GM19463 (cell line): ENCODE data around the gene OR4E1.
"Not testable (repeated sequence)": the region's sequence is repeated elsewhere in the genome, so short reads cannot be mapped to it uniquely, and the experiment has no call there.

Experiments used
- ATAC-seq: cut with Tn5 transposase; IDR thresholded peaks from one replicate; pipeline ENCODE4 v1.9.1; 2021; ENCODE audit warnings: mild to moderate bottlenecking, moderate library complexity; ENCODE audit not compliant: unreplicated experiment

Gene OR4E1

DNA sequence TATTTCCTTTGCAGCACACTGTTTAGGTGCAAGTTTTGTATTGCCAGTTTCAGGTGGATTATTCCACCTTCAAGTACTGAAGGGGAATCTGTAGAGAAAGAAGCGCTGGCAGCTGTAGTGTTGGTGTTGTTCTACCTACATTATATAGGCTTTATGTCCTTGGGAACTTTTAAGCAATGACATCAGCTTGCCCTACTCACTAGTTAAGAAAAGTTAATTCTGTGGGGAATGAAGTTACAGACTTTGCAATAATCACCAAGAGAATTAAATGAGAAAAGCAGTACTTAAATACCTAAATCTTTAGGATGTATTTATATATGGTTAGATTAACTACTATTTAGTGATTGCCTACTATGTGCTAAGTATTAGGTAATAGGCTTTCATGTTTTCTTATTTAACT, at the start of gene OR4E1:
OR4E1 (minus strand) TSS at position 101 of the 400 bp plus-strand sequence. CDS start 2,883 bp downstream, outside the sequence.
- no peak for ATAC-seq

DNA sequence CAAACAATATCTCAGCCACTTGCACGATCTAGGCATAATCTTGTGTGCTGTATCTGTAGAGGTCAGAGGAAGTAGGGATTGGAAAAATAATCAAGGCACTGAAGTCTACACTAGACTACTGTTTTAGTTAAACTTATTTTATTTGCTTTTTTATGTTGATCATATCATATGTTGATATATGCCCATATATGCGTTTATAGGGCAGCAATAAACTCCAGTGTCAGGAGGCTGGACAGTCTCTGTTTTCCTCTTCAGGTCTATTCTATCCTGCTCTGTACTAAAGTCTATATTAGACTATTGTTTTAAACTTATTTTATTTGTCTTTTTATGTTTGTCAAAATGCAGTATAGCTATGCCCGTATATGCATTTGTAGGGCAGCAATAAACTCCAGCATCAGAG, 47.9 kb upstream of the OR4E1 start:
- ATAC-seq: no peak

GRCh38 chr14:21719841-21720240, 46.2 kb upstream of the OR4E1 start:
- ATAC-seq: no peak

DNA sequence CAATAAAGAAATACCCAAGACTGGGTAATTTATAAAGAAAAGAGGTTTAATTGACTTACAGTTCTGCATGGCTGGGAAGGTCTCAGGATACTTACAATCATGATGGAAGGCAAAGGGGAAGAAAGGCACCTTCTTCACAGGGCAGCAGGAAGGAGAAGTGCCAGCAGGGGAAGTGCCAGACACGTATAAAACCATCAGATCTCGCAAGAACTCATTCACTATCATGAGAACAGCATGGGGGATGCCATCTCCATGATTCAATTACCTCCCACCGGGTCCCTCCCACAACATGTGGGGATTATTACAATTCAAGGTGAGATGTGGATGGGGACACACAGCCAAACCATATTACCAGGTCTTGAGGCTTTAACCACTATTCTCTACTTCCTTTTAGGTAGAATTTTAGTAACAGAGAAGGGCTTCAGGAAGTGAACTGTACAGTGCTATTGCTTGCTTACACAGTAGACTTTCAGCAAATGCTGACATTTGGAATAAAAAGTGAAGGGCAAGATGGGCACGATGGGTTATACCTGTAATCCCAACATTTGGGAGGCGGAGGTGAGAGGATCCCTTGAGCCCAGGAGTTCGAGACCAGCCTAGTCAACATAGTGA, 40.8 kb upstream of the OR4E1 start:
- no peak for ATAC-seq

DNA sequence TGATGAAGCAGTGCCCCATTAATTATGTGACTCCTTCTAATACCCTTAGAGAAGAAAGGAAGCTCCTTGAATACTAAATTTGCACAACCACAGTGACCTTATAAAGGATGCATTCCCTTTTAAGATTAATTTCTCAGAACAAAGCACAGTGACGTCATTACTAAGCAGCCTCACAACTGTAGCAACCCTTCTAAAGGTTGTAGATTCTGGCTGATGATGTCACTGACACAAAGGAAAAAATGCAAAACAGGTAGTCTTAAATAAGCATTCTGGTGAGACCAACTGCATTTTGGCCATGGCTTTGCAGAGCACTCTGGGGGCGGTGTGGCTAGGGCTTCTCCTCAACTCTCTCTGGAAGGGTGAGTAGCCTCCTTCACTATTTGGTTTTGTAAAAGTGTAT, 38.4 kb upstream of the OR4E1 start:
- no peak for ATAC-seq

- ATAC-seq: peak; percentile 63
Measured at GRCh38 chr14:21711360-21711961, 37.8 kb upstream of the OR4E1 start.

GRCh38 chr14:21704338-21704737, 30.7 kb upstream of the OR4E1 start:
- ATAC-seq: no peak

DNA sequence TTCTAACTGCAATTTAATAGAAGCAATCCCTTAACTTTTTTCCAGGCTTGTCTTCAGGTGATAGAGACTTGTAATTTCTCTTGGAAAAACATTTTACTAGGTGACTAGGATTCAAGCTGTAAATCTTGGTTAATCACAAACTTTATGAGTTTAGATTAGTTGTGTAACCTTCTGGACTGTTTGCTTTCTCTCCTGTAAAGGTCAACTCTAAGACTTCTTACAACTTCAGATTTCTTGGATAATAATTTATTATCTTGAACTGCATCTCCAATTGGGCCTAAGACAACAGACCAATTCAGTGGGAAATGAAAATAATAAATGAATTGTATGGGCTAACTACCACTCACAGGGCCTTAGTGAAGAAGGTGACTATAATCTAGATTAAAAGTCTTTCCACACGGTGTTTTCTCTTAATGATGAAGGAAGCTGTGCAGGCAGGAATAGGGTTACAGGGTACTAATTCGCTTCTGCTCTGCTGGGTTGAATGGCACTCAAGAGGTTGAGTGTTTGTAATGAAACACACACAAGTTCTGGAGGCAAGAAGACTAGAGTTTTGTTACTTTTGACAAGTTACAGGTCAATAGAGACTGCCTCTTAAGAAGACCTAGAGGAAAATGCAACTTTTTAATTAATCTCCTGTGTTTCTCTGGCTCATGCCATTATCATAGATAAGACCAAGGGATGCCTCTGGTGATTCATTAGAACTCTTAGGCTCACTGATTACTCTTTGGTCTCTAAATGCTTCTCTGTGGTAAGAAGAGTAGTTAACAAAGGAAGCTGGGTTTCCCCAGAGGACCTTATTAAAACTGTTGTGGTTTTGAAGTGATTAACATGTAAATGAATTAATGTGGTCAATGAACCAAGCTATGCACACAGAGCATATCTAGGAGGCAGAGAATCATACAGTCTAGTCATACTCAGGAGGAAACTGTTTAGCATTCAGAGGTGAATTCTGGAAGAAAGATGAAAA, 30.0 kb upstream of the OR4E1 start:
- ATAC-seq: no peak

DNA sequence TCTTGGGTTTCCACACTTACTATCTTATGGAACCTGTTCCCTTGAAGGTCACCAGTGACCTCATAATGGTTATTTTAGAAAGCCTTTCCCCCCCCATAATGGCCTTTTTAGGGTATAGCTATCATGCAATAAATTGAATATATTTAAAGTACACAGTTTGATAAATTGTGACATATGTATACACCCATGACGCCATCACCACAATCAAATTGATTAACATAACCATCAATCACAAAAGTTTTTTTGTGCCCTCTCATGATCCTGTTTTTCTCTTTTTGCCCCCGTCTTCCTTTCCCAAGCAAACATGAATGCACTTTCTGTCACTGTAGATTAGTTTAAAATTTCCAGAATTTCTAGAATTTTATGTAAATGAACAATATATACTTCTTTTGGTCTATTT, 28.7 kb upstream of the OR4E1 start:
- ATAC-seq: no peak

- ATAC-seq: no peak
Measured at GRCh38 chr14:21699551-21699950, 25.9 kb upstream of the OR4E1 start.

DNA sequence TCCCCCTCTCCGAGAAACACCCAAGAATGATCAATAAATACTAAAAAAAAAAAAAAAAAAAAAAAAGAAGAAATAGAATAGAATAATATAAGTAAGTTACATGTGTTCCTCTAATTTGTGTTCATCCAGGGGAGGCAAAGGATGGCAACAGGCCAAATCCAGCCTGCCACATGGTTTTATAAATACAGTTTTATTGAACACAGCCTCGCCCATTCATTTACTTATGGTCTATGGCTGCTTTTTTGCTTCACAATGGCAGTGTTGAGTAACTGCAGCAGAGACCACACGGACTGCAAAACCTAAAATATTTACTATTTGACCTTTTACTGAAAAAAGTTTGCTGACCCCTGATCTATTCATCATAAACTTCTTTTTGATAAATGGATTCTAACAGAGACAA, 24.9 kb upstream of the OR4E1 start:
- ATAC-seq: not testable (repeated sequence)

DNA sequence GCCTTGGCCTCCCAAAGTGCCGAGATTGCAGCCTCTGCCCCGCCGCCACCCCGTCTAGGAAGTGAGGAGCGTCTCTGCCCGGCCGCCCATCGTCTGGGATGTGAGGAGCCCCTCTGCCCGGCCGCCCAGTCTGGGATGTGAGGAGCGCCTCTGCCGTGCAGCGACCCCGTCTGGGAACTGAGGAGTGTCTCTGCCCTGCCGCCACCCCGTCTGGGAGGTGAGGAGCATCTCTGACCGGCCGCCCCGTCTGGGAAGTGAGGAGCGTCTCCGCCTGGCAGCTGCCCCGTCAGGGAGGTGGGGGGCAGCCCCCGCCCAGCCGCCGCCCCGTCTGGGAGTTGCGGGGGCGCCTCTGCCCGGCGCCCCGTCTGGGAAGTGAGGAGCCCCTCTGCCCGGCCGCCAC, 24.0 kb upstream of the OR4E1 start:
- ATAC-seq: not testable (repeated sequence)

DNA sequence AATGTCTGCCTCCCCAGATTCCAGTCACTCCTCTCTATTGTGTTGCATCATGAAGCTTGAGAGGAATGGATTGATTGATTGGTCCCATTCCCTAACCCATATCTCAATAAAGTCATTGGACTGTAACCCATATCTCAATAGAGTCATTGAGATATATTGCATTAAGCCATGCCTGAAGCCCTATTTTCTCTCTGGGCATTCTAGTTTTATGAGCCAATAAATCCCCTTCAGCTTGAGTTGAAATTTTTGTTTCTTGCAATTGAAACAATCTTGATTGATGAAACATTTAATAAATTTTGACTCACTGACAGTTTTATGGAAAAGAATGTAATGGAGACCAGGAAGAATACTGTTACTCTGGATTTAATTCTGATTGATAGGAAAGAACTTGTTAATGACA, 20.8 kb upstream of the OR4E1 start:
- no peak for ATAC-seq

- no peak for ATAC-seq
Measured at GRCh38 chr14:21686468-21686867, 12.8 kb upstream of the OR4E1 start.

- no peak for ATAC-seq
Measured at GRCh38 chr14:21680072-21680471, 6.5 kb upstream of the OR4E1 start.

GRCh38 chr14:21675566-21675965, 1.9 kb upstream of the OR4E1 start:
- no peak for ATAC-seq

GRCh38 chr14:21672116-21672515, 1.5 kb downstream of the OR4E1 start:
- ATAC-seq: no peak

GRCh38 chr14:21671371-21671770, 2.2 kb downstream of the OR4E1 start:
- ATAC-seq: no peak

GRCh38 chr14:21669284-21669683, 4.3 kb downstream of the OR4E1 start:
- ATAC-seq: no peak

- no peak for ATAC-seq
Measured at GRCh38 chr14:21668377-21668776, 5.2 kb downstream of the OR4E1 start.

GRCh38 chr14:21656980-21657379, 16.6 kb downstream of the OR4E1 start:
- no peak for ATAC-seq

DNA sequence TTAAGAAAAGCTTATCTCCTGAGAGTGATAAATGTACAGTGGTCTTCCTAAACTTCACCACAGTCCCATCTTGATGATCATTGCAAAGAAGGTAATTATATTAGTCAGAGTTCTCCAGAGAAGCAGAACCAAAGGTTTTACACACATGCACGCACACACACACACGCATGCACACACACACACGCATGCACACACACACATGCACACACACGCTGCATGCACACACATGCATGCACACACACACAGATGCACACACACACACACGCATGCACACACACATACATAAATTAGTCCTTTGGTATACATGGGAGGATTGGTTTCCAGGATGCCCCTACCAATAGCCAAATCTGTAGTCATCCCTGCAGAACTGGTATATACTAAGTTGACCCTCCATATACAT, 19.4 kb downstream of the OR4E1 start:
- ATAC-seq: no peak
